HG03175 (cell line): ENCODE measurements around the gene NOP53.
"Not testable (repeated sequence)": the region's sequence is repeated elsewhere in the genome, so short reads cannot be mapped to it uniquely, and the experiment has no call there.

Experiments used
- ATAC-seq: cut with Tn5 transposase; IDR thresholded peaks from one replicate; pipeline ENCODE4 v1.9.1; 2021; ENCODE audit warnings: mild to moderate bottlenecking, moderate library complexity; ENCODE audit not compliant: unreplicated experiment

Gene NOP53

GRCh38 chr19:47716270-47716937, 28.9 kb upstream of the NOP53 start:
- no peak for ATAC-seq

DNA sequence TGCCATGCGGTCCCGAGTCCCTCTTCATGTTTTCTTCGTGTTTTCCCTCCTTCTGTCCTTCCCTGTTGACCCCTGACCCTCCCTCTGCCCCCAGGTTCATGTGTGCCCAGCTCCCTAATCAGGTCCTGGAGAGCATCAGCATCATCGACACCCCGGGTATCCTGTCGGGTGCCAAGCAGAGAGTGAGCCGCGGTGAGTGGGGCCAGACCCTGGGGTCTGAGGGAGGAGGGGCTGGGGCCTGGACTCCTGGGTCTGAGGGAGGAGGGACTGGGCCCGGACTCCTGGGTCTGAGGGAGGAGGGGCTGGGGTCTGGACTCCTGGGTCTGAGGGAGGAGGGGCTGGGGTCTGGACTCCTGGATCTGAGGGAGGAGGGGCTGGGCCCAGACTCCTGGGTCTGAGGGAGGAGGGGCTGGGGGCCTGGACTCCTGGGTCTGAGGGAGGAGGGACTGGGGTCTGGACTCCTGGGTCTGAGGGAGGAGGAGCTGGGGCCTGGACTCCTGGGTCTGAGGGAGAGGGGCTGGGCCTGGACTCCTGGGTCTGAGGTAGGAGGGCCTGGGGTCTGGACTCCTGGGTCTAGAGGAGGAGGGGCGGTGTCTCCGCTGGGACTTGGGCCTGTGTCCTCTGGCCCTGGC, 26.8 kb upstream of the NOP53 start:
- not testable (repeated sequence) for ATAC-seq

- ATAC-seq, result no peak
These were observed 26.1 kb upstream of the NOP53 start for GRCh38 chr19:47719047-47719859.

- ATAC-seq, result no peak
These were observed 24.5 kb upstream of the NOP53 start for GRCh38 chr19:47720669-47721422.

GRCh38 chr19:47723581-47723940, 21.8 kb upstream of the NOP53 start:
- ATAC-seq, result no peak

GRCh38 chr19:47725759-47726401, 19.5 kb upstream of the NOP53 start:
- ATAC-seq, result no peak

GRCh38 chr19:47726467-47726866, 18.9 kb upstream of the NOP53 start:
- no peak for ATAC-seq

- not testable (repeated sequence) for ATAC-seq
These were observed 17.1 kb upstream of the NOP53 start for GRCh38 chr19:47728295-47728694.

- no peak for ATAC-seq
These were observed 15.9 kb upstream of the NOP53 start for GRCh38 chr19:47729468-47729798.

DNA sequence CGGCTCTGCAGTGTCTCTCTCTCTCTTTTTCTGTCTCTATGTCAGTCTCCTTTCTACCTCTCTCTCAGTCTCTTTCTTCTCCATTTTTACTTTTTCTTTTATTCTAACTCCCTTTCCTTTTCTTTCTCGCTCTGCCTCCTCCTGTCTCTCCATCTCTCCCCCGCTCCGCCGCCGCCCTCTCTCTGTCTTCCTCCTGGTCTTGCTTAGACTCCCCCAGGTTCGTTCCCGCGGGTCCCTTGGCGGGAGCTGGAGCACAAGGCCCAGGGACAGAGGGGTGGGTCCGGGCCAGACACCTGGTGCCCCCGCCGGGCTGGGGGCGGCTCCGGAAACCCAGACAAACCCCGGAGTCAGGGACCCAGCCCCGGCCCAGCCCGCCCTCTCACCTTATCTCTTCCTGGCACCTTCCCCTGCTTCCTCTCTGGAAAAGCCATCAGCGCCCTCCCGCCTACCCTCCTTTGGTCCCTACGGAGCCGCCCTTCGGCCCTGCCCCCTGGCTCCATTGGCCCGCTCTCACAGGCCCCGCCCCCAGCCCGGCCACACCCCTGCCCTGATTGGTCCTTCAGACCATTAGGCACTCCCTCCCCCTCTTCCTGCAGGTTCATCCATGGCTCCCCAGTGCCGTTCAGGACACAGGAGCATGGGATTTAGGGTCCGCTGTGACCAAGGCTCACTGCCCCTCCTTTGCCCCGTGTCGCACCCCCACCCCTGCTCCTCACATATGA, 15.4 kb upstream of the NOP53 start:
- no peak for ATAC-seq

DNA sequence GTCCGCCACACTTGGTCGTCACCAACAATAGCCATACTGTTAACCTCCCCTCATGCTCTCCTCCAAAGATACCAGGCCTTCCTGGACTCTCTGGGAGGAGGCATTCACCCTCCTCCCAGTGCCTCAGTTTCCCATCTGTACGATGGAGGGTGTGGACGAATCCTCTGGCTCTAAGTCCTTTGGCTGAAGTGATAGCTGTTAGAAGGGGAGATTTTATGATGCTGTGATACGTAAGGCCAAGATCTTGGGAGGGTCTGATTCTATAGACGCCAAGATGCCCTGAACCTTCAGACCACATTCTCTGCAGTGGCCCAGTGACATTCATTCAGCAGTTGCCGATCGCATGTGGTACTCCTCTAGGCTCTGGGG, 14.8 kb upstream of the NOP53 start:
- ATAC-seq, result no peak

DNA sequence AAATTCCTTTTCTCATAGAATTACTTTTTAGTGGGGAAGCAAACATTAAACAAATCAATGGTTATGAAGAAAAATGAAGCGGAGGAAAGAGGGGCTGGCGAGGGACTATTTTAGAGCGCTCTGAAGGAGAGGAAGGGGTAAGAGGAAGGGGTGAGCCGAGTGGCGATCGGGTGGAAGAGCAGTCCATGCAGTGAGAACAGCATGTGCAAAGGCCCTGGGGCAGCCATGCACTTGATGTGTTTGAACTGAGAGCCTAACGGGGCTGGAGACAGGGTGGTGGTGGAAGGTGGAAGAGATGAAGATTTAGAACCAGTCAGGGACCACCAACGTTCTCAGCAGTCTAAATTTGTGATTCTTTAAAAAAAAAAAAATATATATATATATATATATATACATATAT, 14.4 kb upstream of the NOP53 start:
- no peak for ATAC-seq

- no peak for ATAC-seq
These were observed 10.2 kb upstream of the NOP53 start for GRCh38 chr19:47735131-47735530.

DNA sequence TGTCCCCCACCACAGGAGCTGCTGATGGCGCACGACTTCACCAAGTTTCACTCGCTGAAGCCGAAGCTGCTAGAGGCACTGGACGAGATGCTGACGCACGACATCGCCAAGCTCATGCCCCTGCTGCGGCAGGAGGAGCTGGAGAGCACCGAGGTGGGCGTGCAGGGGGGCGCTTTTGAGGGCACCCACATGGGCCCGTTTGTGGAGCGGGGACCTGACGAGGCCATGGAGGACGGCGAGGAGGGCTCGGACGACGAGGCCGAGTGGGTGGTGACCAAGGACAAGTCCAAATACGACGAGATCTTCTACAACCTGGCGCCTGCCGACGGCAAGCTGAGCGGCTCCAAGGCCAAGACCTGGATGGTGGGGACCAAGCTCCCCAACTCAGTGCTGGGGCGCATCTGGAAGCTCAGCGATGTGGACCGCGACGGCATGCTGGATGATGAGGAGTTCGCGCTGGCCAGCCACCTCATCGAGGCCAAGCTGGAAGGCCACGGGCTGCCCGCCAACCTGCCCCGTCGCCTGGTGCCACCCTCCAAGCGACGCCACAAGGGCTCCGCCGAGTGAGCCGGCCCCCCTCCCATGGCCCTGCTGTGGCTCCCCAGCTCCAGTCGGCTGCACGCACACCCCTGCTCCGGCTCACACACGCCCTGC, 4.4 kb upstream of the NOP53 start:
- no peak for ATAC-seq

- ATAC-seq, result no peak
These were observed 3.7 kb upstream of the NOP53 start for GRCh38 chr19:47741544-47742140.

- ATAC-seq, result no peak
These were observed 2.7 kb upstream of the NOP53 start for GRCh38 chr19:47742634-47743033.

- ATAC-seq, result not testable (repeated sequence)
These were observed 783 bp downstream of the NOP53 start for GRCh38 chr19:47746129-47746528.

GRCh38 chr19:47749326-47749725, 4.0 kb downstream of the NOP53 start:
- ATAC-seq, result no peak

GRCh38 chr19:47750752-47751151, 5.4 kb downstream of the NOP53 start:
- ATAC-seq, result no peak
